ENCODE measurements around the gene EIF2B1. TPM values are rescaled to one million over a fixed set of nuclear protein-coding genes. Genes with fewer than 3 reads are reported as not detected.

EIF2B1 gene
- total and polyA plus RNA-seq, 9 of the 15 experiments (the other 6 are each of a cell fraction or from before 2014, with no cell fraction given), result 35.7 to 195 (median 67.8) TPM

- DNase-seq (ENCODE audit: extremely low read depth in 1 of 4, low spot score in 3 of 4) (no peak), ATAC-seq (no peak), FAIRE-seq (no peak)
- no peak overlapping the region for H2AFZ ChIP-seq (ENCODE audit: low read depth, low read length)
- H3K4me1 ChIP-seq (replicated peaks in 1 of 2; ENCODE audit: control insufficient read depth in 2 of 2, insufficient read depth in 2 of 2, low read length in 2 of 2), result no peaks in the 10 kb centered on the region
- no peaks in the 10 kb centered on the region for H4K20me1 ChIP-seq (replicated peaks; ENCODE audit: control insufficient read depth, insufficient read depth, low read length)
- no peaks in the 10 kb centered on the region for H3K27me3 ChIP-seq (ENCODE audit: control insufficient read depth in 2 of 2, insufficient read depth in 2 of 2, low read length in 2 of 2)
- H3K36me3 ChIP-seq (ENCODE audit: control insufficient read depth, insufficient read depth, low read length), result peaks cover 93% of the 10 kb centered on the region
- no peaks in the 10 kb centered on the region for H3K79me2 ChIP-seq (ENCODE audit: control insufficient read depth, insufficient read depth, low read length)
- no peak overlapping the region for H3K9ac ChIP-seq (ENCODE audit: insufficient read depth in 1 of 2, low read depth in 2 of 2, low read length in 2 of 2)
- no peaks in the 10 kb centered on the region for H3K9me1 ChIP-seq (ENCODE audit: control insufficient read depth, insufficient read depth, low read length)
- POLR2A ChIA-PET, result no interaction called here
- H3K9me3 ChIP-seq (replicated peaks; ENCODE audit: control insufficient read depth, insufficient read depth, low read depth, low read length), result no peaks in the 10 kb centered on the region
- CTCF ChIA-PET (ENCODE audit: low intra/inter-chr PET ratio), result no interaction called here
- intact Hi-C loops (cut with micrococcal nuclease), result no loop called here
- H3K4me3 ChIP-seq, result no peak overlapping the region
- no peak overlapping the region for H3K4me2 ChIP-seq (ENCODE audit: insufficient read depth, low read length)
- no TSS peak for BruUV-seq (replicated peaks)
- in situ Hi-C loops (cut with MboI), result no loop called here
- H3K27ac ChIP-seq (ENCODE audit: extremely low read depth, low read depth, low read length), result no peak overlapping the region
- WGBS (ENCODE audit: insufficient coverage, low coverage, missing lambda C conversion rate), result 84% methylated on average over 4 of the region's 4 CpGs
- TF ChIP-seq, protein P1, sequence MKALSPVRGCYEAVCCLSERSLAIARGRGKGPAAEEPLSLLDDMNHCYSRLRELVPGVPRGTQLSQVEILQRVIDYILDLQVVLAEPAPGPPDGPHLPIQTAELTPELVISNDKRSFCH (CRISPR knock-in tag; IDR thresholded peaks at IDR 0.05), result no peak
- TF ChIP-seq, protein P1 (tag; IDR thresholded peaks at IDR 0.05), result no peak
- TF ChIP-seq HNRNPK (IDR thresholded peaks at IDR 0.05; ENCODE audit: low read depth, low read length, poor library complexity, severe bottlenecking) (no peak), ZNF696 (CRISPR knock-in tag; conservative IDR thresholded peaks at IDR 0.05) (no peak), RAD21 (CRISPR knock-in tag; conservative IDR thresholded peaks at IDR 0.05 in 1 of 2, IDR thresholded peaks at IDR 0.05 in 1 of 2) (no peak)
- TF ChIP-seq, protein P2, sequence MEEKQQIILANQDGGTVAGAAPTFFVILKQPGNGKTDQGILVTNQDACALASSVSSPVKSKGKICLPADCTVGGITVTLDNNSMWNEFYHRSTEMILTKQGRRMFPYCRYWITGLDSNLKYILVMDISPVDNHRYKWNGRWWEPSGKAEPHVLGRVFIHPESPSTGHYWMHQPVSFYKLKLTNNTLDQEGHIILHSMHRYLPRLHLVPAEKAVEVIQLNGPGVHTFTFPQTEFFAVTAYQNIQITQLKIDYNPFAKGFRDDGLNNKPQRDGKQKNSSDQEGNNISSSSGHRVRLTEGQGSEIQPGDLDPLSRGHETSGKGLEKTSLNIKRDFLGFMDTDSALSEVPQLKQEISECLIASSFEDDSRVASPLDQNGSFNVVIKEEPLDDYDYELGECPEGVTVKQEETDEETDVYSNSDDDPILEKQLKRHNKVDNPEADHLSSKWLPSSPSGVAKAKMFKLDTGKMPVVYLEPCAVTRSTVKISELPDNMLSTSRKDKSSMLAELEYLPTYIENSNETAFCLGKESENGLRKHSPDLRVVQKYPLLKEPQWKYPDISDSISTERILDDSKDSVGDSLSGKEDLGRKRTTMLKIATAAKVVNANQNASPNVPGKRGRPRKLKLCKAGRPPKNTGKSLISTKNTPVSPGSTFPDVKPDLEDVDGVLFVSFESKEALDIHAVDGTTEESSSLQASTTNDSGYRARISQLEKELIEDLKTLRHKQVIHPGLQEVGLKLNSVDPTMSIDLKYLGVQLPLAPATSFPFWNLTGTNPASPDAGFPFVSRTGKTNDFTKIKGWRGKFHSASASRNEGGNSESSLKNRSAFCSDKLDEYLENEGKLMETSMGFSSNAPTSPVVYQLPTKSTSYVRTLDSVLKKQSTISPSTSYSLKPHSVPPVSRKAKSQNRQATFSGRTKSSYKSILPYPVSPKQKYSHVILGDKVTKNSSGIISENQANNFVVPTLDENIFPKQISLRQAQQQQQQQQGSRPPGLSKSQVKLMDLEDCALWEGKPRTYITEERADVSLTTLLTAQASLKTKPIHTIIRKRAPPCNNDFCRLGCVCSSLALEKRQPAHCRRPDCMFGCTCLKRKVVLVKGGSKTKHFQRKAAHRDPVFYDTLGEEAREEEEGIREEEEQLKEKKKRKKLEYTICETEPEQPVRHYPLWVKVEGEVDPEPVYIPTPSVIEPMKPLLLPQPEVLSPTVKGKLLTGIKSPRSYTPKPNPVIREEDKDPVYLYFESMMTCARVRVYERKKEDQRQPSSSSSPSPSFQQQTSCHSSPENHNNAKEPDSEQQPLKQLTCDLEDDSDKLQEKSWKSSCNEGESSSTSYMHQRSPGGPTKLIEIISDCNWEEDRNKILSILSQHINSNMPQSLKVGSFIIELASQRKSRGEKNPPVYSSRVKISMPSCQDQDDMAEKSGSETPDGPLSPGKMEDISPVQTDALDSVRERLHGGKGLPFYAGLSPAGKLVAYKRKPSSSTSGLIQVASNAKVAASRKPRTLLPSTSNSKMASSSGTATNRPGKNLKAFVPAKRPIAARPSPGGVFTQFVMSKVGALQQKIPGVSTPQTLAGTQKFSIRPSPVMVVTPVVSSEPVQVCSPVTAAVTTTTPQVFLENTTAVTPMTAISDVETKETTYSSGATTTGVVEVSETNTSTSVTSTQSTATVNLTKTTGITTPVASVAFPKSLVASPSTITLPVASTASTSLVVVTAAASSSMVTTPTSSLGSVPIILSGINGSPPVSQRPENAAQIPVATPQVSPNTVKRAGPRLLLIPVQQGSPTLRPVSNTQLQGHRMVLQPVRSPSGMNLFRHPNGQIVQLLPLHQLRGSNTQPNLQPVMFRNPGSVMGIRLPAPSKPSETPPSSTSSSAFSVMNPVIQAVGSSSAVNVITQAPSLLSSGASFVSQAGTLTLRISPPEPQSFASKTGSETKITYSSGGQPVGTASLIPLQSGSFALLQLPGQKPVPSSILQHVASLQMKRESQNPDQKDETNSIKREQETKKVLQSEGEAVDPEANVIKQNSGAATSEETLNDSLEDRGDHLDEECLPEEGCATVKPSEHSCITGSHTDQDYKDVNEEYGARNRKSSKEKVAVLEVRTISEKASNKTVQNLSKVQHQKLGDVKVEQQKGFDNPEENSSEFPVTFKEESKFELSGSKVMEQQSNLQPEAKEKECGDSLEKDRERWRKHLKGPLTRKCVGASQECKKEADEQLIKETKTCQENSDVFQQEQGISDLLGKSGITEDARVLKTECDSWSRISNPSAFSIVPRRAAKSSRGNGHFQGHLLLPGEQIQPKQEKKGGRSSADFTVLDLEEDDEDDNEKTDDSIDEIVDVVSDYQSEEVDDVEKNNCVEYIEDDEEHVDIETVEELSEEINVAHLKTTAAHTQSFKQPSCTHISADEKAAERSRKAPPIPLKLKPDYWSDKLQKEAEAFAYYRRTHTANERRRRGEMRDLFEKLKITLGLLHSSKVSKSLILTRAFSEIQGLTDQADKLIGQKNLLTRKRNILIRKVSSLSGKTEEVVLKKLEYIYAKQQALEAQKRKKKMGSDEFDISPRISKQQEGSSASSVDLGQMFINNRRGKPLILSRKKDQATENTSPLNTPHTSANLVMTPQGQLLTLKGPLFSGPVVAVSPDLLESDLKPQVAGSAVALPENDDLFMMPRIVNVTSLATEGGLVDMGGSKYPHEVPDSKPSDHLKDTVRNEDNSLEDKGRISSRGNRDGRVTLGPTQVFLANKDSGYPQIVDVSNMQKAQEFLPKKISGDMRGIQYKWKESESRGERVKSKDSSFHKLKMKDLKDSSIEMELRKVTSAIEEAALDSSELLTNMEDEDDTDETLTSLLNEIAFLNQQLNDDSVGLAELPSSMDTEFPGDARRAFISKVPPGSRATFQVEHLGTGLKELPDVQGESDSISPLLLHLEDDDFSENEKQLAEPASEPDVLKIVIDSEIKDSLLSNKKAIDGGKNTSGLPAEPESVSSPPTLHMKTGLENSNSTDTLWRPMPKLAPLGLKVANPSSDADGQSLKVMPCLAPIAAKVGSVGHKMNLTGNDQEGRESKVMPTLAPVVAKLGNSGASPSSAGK (IDR thresholded peaks at IDR 0.05), result no peak
Measured at GRCh38 chr12:123654129-123654701, 20.7 kb upstream of the EIF2B1 start.
